Measurements from ENCODE around the gene ADD3. TPM values are rescaled to one million over a fixed set of nuclear protein-coding genes. Genes with fewer than 3 reads are reported as not detected.

Gene ADD3
- total and polyA plus RNA-seq, 7 donors: 4.2 to 26.3 (median 10.4) TPM

DNA sequence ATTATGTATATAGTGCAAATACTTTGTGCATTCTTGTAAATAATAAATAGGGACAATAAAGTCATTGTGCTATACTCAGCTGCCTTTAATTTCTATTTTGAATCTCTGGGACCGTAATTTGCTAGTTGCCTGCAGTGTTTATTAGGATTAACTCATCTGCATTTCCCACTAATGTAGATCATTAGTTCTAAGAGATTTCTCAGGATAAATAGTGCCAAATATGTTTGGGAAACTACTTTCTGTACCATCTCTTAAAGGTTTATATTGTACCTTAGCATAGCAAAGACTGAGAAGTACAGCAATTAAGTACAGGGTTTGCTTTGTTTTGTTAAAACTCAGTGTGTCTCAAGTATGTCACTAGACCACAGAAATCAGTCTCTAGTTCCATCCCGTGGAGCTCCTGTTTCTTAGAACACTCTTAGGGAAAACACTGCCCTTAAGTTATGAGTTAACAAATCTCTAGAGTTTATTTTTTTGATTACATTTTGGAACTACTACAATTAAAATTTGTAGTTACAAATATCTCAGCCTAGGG lies 26.0 kb downstream of the ADD3 start:
- no peaks in the 10 kb centered on the region for H3K27me3 ChIP-seq (ENCODE audit: insufficient read depth in 3 of 3, low read length in 2 of 3)
- 15 to 26% (median 17%) methylated on average over 2 of the region's 2 CpGs for WGBS, 3 donors
- H3K27ac ChIP-seq: no peak overlapping the region
- H3K4me1 ChIP-seq: peaks cover 43% of the 10 kb centered on the region
- no peaks in the 10 kb centered on the region for H3K36me3 ChIP-seq (ENCODE audit: insufficient read depth in 1 of 2, low read depth in 1 of 2)
- intact Hi-C loops (cut with DNase I): no loop called here
- no peak for ATAC-seq
- H3K4me3 ChIP-seq: no peak overlapping the region
- no peaks in the 10 kb centered on the region for H3K9me3 ChIP-seq
- TF ChIP-seq, protein P1, sequence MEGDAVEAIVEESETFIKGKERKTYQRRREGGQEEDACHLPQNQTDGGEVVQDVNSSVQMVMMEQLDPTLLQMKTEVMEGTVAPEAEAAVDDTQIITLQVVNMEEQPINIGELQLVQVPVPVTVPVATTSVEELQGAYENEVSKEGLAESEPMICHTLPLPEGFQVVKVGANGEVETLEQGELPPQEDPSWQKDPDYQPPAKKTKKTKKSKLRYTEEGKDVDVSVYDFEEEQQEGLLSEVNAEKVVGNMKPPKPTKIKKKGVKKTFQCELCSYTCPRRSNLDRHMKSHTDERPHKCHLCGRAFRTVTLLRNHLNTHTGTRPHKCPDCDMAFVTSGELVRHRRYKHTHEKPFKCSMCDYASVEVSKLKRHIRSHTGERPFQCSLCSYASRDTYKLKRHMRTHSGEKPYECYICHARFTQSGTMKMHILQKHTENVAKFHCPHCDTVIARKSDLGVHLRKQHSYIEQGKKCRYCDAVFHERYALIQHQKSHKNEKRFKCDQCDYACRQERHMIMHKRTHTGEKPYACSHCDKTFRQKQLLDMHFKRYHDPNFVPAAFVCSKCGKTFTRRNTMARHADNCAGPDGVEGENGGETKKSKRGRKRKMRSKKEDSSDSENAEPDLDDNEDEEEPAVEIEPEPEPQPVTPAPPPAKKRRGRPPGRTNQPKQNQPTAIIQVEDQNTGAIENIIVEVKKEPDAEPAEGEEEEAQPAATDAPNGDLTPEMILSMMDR (IDR thresholded peaks at IDR 0.05): no peak
- no peak for DNase-seq

DNA sequence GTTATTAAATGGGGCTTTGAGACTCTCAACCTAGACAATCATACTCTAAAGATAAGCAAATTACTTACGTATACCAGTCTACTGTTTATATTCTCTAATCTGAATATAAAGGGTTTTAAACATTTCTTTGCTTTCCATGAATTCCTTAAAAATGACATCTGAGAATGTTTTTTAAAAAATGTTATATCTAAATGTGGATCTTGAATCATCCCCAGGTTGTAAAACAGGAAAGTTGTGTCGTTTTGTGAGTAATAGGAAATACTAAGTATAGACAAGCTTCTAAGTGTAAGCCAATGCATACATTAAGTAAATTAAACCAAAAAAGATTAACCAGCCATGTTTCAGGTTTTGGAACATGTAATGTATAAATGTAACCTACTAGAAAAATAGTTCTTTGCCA lies 26.8 kb downstream of the ADD3 start:
- no peak for DNase-seq

DNA sequence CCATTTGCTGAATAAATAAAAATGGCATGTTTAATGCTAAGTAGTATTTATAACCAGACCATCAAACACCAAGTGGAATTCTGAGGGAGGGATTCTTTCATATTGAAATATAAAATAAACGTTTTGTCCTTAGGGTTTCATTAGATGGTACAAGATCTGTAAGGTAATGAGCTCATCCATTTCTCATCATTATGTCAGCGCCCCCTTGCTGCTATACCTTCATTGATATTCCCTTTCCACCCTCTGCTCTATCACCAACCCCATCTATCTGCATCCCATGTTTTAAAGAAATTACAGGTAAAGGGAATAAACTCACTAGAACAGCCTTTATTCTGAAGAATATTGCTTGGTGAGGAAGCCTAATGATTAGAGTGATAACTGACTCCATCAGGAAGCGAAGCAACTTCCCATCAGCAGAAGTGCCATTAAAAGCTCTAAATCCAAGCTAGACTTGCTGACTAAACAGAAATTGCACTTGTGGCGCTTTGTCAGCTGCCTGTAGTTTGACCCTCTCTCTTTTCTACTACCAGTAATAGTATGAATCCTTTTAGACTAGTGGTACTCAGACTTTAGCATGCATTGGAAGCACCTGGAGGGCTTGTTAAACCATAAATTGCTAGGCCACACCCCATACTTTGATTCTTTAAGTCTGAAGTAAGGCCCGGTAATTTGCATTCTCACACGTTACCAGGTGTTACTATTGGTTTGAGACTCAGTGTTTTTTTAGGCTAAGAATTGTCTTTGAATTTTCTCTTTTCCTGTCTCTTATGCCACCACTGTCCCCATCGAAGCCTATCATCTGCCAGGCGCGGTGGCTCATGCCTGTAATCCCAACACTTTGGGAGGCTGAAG lies 27.5 kb downstream of the ADD3 start:
- Histone ChIP-seq H3K36me3 (ENCODE audit: insufficient read depth in 1 of 2, low read depth in 1 of 2) (no peaks in the 10 kb centered on the region), H3K27me3 (ENCODE audit: insufficient read depth in 3 of 3, low read length in 2 of 3) (no peaks in the 10 kb centered on the region), H3K9me3 (no peaks in the 10 kb centered on the region), H3K4me3 (no peak overlapping the region), H3K4me1 (peaks cover 43% of the 10 kb centered on the region), H3K27ac (no peak overlapping the region)
- ATAC-seq: no peak
- intact Hi-C loops (cut with DNase I): no loop called here
- no peak for DNase-seq
- WGBS, 3 donors: 95 to 97% (median 95%) methylated on average over 9 of the region's 9 CpGs
- TF ChIP-seq, protein P1 (IDR thresholded peaks at IDR 0.05): no peak

More for the DNA sequence above, 26.8 kb downstream of the ADD3 start:
- Histone ChIP-seq H3K27me3 (ENCODE audit: insufficient read depth in 3 of 3, low read length in 2 of 3) (no peaks in the 10 kb centered on the region), H3K4me1 (peaks cover 43% of the 10 kb centered on the region), H3K9me3 (no peaks in the 10 kb centered on the region), H3K27ac (no peak overlapping the region), H3K4me3 (no peak overlapping the region), H3K36me3 (ENCODE audit: insufficient read depth in 1 of 2, low read depth in 1 of 2) (no peaks in the 10 kb centered on the region)
- TF ChIP-seq, protein P1 (IDR thresholded peaks at IDR 0.05): no peak
- ATAC-seq: no peak
- intact Hi-C loops (cut with DNase I): no loop called here
- WGBS, 3 donors: 63 to 71% (median 68%) methylated on average over 2 of the region's 2 CpGs

DNA sequence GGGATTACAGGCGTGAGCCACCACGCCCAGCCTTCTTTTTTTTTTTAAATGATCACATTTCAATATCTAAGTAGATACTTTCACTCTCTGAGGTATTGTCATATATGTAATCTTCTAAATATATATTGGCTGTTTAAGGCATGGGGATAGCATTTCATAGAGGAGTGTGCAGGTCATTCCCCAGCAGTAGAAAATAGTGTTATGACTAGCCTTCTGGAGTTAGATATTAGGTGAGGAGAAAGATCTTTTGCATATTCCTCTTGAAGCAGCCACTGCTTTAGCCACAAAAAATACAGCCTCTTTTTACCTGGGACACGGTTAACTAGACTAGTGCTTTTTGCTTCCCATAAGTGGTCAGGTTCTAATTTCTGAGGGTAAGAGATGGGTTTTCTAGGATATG lies 28.9 kb downstream of the ADD3 start:
- Histone ChIP-seq H3K4me3 (no peak overlapping the region), H3K4me1 (peaks cover 43% of the 10 kb centered on the region), H3K9me3 (no peaks in the 10 kb centered on the region), H3K36me3 (ENCODE audit: insufficient read depth in 1 of 2, low read depth in 1 of 2) (no peaks in the 10 kb centered on the region), H3K27ac (peak overlapping the region; percentile 51), H3K27me3 (ENCODE audit: insufficient read depth in 3 of 3, low read length in 2 of 3) (no peaks in the 10 kb centered on the region)
- ATAC-seq (peak in 3 of 4 donors; percentile 44 to 83 (median 60)), DNase-seq (no peak)
- intact Hi-C loops (cut with DNase I): no loop called here
- TF ChIP-seq, protein P1 (IDR thresholded peaks at IDR 0.05): no peak
- 60 to 92% (median 62%) methylated on average over 3 of the region's 3 CpGs for WGBS, 3 donors

All from psoas muscle (tissue), 8 donors.